ENCODE data around the gene WDR75.
"Not testable (repeated sequence)": the region's sequence is repeated elsewhere in the genome, so short reads cannot be mapped to it uniquely, and the experiment has no call there.

WDR75 gene

GRCh38 chr2:189440947-189441708 is at the start of gene WDR75:
Gene WDR75 (plus strand): TSS chr2:189441474. CDS start chr2:189441493, 19 bp downstream.
- DNase-seq = peak; percentile 88

- no peak for DNase-seq
Observed at GRCh38 chr2:189393440-189394111, 47.7 kb upstream of the WDR75 start.

GRCh38 chr2:189394525-189394924 is 46.7 kb upstream of the WDR75 start:
- DNase-seq = no peak

GRCh38 chr2:189402932-189403331 is 38.3 kb upstream of the WDR75 start:
- no peak for DNase-seq

GRCh38 chr2:189406586-189407233 is 34.6 kb upstream of the WDR75 start:
- no peak for DNase-seq

GRCh38 chr2:189407281-189408209 is 33.7 kb upstream of the WDR75 start:
- no peak for DNase-seq

- no peak for DNase-seq
Observed at GRCh38 chr2:189408294-189408693, 33.0 kb upstream of the WDR75 start.

GRCh38 chr2:189409131-189409530 is 32.1 kb upstream of the WDR75 start:
- no peak for DNase-seq

- no peak for DNase-seq
Observed at GRCh38 chr2:189409647-189410046, 31.6 kb upstream of the WDR75 start.

- DNase-seq = no peak
Observed at GRCh38 chr2:189411860-189412259, 29.4 kb upstream of the WDR75 start.

- DNase-seq = peak; percentile 1
Observed at GRCh38 chr2:189412330-189412953, 28.8 kb upstream of the WDR75 start.

- no peak for DNase-seq
Observed at GRCh38 chr2:189413249-189413648, 28.0 kb upstream of the WDR75 start.

GRCh38 chr2:189421644-189422043 is 19.6 kb upstream of the WDR75 start:
- DNase-seq = no peak

- no peak for DNase-seq
Observed at GRCh38 chr2:189424961-189425360, 16.3 kb upstream of the WDR75 start.

GRCh38 chr2:189425676-189426075 is 15.6 kb upstream of the WDR75 start:
- no peak for DNase-seq

GRCh38 chr2:189426886-189427285 is 14.4 kb upstream of the WDR75 start:
- DNase-seq = no peak

- no peak for DNase-seq
Observed at GRCh38 chr2:189427872-189428271, 13.4 kb upstream of the WDR75 start.

- not testable (repeated sequence) for DNase-seq
Observed at GRCh38 chr2:189430448-189430847, 10.8 kb upstream of the WDR75 start.

- DNase-seq = not testable (repeated sequence)
Observed at GRCh38 chr2:189435803-189436202, 5.5 kb upstream of the WDR75 start.

GRCh38 chr2:189437926-189438325 is 3.3 kb upstream of the WDR75 start:
- no peak for DNase-seq

- no peak for DNase-seq
Observed at GRCh38 chr2:189439342-189439741, 1.9 kb upstream of the WDR75 start.

GRCh38 chr2:189440644-189440946 is 679 bp upstream of the WDR75 start:
- no peak for DNase-seq

GRCh38 chr2:189441709-189442074 is 418 bp downstream of the WDR75 start:
- DNase-seq = no peak

Measured in GDM1 (cell line).